Measurements from ENCODE around the gene PTPRD.

The PTPRD gene

DNA sequence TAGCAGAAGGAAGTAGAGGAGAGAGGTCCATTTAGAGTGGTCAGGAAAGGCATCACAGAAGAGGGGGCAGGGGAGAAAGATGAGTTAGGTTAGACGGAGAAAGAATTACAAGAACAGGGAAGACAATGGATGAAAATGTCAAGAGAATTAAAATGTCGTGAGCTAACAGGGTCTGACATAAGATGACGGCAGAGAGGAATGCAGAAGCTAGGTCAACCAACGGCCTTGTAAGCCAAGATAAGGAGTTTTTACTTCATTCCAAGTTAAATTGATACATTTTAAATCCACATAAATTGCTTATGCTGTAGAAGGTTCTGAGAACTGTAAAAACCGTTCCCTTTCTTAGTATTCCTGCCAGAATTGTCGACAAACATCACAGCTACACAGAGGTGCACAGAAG is 1916.3 kb downstream of the PTPRD start:
- DNase-seq: no peak

DNA sequence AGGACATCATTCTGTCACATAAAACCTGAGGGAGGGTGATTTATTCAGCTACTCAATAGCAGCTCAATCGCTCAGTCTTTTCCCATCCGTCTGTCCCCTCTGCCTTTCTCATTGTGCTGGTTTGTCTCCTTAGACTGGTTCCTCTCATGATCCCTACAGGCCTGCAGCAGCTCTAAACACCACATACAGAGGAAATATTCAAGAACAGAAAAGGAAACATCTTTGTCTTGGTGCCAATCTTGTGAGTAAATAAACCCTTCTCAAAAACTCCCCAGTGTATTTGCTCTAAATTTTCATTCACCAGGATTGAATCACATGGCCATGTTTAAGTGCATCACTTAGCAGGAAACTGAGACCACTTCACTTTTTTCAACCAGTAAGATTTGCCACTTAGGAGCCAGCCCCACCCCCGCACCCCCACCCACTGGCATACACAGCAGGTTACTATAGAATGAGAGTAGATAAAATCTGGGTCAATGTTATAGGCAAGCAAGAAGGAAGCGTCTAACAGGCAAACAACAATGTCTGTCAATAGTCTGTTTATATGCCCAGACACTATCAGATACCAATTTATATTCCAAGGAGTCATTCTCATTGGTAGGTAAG is 1917.7 kb downstream of the PTPRD start:
- DNase-seq: no peak

DNA sequence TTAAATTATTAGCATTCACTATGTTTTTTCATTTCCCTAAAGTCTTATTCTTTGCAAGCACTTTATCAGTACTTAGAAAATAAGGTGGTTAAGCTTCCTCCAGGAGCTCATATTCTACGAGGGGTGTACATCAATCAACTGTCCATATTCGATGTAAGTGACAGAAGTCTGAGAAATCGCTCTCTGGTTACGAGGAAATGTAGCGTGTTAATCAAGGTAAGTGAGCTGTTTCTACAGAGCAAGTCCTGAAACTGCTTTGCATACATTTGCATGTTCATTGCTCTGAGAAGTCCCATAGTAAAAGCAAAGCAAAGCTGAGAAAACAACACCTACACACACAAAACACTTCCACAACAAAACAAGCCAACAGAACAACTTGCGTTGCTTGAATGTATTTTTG is 1919.3 kb downstream of the PTPRD start:
- no peak for DNase-seq

DNA sequence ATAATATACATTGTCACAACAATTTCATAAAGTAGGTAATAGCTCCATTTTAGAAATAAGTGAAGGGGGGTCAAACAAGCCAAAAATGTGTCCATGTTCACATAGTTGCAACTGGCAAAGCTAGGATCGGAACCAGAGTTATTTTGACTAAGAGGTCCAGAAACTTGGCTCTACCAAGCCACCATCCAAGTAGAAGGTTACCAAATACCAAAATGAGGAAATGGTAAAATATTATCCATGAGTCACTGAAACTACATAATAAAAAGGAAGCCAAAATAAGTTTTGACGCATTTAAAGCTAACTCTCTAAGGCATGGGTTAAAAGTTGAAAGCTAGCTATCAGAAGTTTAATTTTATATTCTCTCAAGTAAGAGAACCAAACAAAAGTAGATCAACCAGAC is 1926.3 kb downstream of the PTPRD start:
- peak in 1 of 2 experiments; percentile 0 for DNase-seq

DNA sequence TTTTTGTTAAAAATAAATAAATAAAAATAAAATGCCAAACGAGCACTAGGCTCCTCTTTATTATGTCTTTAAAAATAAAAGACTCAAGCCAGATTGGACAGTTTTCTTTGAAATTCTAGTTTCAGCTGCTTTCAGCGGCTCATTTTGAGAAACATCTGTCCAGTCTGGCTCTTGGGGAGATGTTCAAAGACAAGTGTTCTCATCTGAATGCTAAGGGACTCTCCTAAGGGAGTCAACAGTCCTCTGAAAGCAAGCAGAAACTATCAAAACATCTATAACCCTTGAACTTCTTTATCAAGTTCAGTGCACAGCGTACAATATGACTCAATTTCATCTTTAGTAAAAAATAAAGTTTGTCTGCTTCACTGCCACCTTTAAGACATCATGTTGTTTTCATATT is 1927.0 kb downstream of the PTPRD start:
- DNase-seq: no peak

DNA sequence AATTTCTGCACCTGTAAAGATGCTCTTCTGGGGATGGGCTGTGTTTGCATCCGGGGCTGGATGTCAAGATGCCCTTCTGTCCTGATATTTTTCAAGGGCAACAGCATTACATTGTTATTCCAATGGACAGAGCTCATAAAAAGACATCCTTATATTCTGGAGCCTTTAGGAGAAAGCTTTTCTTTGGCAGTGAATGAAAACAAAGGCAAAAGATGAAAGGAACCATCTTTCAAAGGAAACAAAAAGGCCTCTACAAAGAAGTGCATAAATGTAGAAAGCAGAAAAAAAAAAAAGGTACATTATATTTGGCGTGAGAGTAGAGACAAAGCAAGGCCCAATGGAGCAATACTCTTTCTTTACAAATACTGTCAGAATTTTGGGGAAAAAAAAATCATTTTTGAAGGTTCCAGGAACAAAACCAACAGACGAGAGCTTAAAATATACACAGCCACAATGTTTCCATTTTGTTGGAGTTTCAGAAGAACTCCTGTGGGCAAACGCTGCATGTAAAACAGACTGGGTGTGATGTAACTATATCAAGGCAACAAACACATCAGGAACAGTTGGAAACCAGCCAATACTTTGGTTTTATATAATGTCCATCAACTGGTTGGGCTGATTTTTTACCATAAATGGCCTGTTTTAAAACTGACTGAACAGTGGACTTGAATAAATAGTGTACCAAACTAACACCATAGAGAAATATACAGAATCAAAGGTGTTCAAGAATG is 1927.7 kb downstream of the PTPRD start:
- DNase-seq: no peak

DNA sequence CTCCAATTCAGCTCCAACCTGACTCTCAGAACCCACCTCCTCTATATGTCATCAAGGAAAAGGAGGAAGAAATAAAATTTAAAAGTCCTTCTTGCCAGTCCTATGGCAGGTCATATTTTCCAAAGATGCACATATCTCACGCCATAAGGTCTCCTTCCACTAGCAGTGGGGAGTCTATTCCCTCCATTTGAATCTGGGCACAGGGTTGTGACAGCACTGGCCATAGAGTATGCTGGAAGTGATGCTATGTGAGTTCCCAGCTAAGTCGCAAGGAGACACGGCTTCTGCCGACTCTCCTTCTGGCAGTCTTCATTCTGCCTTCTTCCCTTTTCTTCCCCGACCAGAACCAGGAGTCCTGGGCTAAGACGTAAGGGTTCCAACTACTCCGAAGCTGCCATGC is 1929.3 kb downstream of the PTPRD start:
- DNase-seq: no peak

DNA sequence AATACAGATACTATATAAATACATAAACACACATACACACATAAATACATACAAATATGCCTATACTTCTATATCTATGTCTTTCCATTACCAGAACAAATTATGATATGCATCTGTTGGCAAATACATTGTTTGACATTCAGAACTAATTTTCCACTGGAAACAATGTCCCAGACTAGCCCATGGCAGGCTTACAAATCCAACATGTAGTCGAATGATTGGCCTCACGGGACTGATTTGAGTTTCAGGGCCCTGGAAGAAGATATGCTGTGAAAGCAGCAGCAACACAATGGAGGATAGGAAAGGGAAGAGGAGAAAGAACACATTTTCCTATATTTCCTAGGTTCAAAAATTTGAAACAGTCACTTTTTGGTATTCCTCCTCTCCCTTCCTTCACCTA is 1932.1 kb downstream of the PTPRD start:
- no peak for DNase-seq

DNA sequence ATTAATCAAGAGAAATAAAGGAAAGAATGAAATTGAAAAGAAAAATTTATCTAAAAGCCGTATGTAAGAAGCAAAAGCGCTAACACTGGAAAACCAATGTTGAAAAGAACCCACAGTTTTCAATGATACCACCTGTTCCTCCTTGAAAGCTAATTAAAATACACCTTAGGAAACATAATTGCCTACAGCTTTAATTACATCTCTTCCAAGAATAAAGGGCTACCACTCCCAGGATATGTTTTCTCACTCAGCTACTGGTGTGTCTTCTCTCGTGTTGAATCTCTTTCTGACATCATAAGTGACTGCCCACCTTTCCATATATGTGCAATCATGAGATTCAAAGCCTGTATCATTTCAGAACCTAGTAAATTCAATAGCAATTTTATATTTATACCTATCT is 1932.6 kb downstream of the PTPRD start:
- DNase-seq: no peak

DNA sequence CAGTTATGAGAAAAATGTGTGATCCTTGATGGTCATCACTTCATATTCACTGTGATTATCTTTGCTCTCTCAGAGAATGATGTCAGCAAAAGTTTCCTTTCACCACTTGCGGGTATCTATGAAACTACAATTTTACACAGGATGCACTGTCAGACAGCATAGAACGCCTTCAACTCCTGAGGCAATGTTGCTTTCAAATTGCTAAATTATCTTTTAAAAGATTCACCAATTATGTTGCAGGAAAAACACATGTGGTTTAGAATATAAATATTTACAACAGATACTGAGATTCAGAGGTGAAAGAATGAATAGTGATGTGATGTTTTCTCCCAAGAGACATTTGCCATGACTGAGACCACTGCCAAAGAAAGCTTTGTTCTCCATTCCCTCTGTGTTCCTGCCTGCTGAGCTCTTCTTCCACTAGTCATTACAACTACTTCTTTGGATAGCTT is 1933.4 kb downstream of the PTPRD start:
- DNase-seq: no peak

DNA sequence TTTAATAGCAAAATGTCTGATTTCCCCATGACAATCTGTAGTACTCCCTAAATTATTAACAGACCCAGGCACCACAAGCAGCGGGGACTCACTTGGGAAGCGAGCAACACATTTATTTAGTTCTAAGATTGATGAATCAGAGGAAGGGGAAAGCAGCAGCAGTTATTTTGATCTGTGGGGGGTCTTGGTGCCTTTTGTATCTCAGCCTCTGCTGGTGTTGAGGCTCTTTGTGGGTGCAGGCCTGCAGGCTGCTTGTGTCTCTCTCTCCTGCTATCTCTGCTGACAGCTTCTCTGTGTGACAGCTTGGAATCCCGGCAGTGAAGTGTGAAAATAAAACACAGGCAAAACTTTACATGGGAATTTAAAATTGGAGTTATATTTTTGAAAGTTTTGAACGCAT is 1935.1 kb downstream of the PTPRD start:
- DNase-seq: no peak

DNA sequence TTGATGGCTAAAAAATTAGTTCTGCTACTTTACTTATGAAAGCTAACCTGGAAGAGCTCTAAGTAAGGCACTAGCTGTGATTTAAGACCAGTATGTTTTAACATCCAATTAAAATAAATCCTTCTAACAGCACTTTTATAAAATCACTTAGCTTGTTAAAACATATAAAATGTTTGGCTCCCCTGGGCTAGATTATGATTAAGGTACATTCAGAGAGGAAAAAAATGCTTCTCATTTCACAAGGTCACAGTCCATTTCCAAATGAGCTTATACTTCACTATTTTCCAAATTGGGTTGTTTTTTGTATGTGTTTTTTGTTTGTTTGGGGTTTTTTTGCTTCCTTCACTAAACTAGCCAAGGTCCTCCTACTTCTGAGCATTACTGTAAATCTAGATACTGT is 1938.3 kb downstream of the PTPRD start:
- DNase-seq: no peak

DNA sequence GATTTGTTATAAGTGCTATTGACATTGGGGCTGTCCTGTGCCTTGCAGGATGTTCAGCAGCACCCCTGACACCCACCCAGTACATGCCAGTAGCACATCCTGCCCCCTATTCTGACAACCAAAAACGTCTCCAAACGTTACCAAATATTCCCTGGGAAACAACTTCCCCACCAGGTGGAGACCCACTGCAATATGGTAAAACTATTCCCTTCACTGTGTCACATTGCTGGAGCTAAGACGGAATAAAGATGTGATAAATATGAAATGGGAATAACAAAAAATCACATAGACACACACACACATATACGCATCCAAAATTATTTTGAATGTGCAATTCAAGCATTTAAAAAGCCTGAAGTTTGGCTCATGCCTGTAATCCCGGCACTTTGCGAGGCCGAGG is 1939.0 kb downstream of the PTPRD start:
- DNase-seq: no peak

DNA sequence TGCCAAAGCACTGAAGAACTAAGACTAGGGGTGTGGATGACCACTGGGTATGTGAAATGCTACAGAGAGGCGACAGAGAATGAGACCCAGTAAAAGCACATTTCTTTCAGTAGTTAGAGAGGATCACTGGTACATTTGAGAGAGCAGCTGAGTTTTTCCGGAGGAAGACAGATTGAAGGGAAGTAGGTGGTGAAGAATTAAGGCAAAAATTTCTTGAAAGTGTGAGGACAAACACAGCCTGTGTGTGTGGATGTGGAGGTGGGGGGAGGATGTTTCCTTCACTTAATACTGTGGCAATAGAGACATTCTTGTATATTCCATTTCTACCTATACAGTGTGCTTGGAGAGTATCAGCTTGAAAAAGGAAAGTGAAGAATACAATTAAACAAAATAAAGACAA is 1942.1 kb downstream of the PTPRD start:
- no peak for DNase-seq

DNA sequence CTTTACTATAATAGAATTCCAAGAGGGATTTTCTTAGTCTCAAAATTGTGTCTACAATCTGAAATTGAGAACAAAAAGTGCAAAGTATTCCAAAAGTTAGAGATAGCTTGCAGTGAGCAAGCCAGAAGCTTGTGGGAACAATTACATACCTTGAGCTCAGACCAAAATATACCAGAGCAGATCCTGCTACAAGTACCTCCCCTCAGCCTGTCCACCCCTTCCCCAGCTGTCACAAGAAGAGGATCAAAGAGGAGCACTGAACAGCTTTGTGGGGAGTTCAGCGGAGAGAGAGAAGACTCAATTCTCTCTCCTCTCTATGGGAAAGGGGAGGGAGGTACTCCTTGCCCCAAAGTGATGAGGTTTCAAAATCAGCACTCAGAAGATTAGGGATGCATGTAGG is 1944.1 kb downstream of the PTPRD start:
- no peak for DNase-seq

DNA sequence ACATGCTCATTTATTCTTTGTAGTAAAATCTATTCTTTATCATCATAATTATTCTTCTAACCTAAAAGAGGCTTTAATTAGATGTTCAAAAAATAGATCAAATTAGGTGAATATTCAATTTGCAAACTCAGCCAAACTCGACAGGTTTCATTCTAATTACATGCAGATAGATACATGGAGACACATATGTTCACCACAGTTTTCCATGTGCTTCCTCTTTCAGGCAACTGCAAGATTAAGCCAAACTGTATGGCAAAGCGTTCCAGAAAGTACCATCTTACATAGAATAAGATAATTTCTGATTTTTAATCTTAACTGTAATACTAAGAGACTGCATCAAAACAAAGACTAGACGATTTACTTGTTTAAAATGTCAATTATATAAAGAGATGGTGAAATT is 1944.6 kb downstream of the PTPRD start:
- no peak for DNase-seq

DNA sequence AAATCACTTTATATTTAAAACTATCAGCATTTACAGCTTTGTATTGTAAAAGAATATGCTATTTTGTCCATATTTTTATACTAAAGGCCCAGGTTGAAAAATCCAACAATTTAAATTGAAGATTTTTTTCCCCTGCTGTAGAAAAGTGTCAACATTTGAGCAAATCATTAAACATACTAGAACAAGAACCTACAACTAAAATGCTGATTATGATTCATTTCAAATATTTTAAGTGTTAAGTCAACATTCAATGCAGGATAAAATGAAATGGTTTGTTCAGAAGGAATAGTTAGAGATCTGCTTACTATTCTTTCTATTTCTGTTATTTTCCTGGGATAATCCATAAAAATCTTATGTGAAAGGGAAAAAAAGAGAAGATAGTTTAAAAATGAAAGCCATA is 1946.7 kb downstream of the PTPRD start:
- DNase-seq: no peak

DNA sequence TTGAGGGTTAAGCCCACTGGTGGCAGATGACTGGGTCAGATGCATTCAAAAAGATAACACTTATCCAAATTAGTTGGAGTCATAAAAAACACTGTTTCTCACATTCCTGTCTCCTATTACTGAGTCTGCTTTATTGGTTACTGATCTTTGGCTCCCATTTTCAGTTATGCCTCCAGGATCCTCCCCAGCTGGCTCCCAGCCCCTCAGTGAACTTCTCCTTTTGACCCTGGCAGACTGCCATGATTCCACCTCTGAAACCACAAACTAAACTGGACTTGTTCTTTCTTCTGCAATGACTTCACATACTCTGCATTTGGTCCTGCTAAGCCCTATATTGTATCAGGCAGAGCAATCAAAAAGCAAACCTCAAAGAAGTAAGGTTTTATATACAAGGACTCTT is 1952.4 kb downstream of the PTPRD start:
- peak; percentile 70 to 73 for DNase-seq

DNA sequence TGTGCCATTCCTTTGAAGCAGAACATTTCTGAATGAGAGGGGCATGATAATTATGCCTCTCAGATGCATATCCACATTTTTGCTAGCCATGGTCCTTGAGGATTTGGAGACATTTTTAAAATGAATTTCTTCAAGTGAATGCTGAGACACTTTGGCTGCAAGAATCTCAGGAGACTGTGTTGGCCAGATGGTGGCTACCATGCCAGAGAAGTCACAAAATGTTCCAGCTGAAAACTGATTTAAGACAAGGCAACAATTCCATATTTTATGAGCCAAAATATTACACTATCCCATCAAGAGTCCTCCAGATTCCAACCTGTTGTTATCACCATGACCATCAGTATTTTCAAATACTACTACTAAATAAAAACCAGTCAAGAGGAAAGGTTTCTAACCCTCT is 1953.7 kb downstream of the PTPRD start:
- no peak for DNase-seq

DNA sequence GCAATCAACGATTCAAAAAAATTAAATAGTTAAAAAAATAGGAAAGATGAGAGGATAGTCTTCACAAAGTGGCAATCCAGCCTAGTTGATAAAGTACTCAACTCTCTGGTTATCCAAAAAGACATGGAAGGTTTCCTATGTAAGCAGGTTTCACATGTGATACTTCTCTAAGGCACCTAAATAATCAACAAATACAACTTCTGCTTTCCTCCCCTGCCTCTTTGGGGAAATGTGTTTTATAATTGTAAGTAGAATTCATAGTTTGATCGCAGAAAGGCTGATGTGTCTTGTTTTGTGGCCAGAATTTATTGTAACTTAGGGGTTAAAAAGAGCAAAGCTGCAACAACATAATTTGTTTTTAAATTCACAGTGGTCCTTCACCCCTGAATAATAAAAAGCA is 1957.7 kb downstream of the PTPRD start:
- DNase-seq: peak in 1 of 2 experiments; percentile 1

DNA sequence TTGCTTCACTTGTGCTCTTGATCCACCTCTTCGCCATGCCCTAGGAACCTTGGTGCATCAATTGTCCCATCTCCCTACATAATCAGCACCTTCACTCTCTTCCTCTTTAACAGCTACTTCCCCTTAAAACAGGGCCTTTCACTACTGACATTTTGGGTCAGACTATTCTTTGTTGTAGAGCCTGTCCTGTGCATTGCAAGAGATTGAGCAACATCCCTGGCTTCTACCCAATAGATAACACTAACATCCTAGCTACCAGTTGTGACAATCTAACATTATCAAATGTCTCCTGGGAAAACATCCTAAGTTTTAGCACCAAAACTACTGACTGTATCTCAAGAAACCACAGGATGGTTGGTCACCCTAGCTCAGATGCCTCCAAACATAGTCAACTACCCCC is 1958.9 kb downstream of the PTPRD start:
- peak; percentile 21 to 35 for DNase-seq

DNA sequence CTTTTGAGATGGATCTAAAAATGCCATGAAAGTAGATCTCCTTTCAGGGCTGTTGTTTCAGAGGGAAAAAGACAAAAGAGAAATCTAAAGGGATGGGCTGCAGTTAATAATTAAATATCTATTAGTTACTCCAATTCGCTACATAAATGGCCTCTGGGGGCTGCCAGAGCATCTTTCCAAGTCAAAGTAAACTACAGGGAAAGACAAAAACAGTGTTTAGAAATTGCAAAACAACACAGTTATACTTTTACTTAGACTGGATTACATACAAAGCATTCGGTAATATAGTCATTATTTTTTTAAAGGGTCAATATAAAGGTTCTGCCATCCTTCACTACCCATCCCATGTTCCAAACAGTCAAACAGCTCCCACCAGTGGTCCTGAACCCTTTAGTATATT is 1959.7 kb downstream of the PTPRD start:
- no peak for DNase-seq

DNA sequence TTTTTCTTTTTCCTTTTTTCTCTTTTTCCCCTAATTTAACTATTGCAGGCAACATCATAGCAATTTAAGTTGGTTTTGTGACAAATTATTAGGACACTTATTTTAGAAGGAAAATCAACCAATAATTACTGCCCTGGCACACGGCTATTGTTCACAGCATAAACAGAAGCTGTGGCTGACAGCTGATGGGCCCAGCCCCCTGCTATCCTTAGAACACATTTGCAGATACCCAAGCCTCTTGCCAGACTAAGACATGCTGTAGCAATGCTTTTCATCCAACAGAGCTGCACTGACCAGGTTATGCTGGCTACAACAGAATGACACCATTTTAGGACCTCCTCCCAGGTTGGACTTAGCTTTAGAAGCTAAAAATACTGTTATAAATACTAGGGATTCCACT is 1960.5 kb downstream of the PTPRD start:
- DNase-seq: no peak

DNA sequence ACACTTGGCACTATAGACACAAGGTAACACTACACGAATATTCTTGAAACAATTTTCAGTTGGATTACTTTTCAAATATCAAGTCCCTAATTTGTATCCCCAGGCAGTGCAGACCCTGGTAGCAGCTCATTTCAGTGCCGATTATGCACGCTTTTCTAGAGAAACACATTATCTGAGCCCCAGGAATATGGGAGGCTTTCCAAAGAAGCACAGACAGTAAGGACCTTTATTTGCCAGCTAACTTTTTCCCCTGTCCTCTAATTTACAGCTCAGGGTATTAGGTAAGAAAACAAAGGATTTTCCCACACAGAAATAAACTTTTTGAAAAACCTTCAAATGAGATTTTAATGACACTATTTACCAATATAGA is 1961.0 kb downstream of the PTPRD start:
- no peak for DNase-seq

All from Kasumi-1 (cell line).